Stimulated activated CD4-positive, alpha-beta T cell treated with anti-CD3 and anti-CD28 coated beads, TNF-alpha, amount 100 ng/mL, for 48 hours (primary cell): ENCODE data around the gene ACKR1.

Experiments
- DNase-seq, 3 donors: peaks; one replicate each; pipeline ENCODE4 v3.0.0-alpha.2; 2020; ENCODE audit warnings: low read depth in 3 of 3

Gene ACKR1

GRCh38 chr1:159187033-159187432 lies 17.6 kb upstream of the ACKR1 start:
- DNase-seq = no peak

DNA sequence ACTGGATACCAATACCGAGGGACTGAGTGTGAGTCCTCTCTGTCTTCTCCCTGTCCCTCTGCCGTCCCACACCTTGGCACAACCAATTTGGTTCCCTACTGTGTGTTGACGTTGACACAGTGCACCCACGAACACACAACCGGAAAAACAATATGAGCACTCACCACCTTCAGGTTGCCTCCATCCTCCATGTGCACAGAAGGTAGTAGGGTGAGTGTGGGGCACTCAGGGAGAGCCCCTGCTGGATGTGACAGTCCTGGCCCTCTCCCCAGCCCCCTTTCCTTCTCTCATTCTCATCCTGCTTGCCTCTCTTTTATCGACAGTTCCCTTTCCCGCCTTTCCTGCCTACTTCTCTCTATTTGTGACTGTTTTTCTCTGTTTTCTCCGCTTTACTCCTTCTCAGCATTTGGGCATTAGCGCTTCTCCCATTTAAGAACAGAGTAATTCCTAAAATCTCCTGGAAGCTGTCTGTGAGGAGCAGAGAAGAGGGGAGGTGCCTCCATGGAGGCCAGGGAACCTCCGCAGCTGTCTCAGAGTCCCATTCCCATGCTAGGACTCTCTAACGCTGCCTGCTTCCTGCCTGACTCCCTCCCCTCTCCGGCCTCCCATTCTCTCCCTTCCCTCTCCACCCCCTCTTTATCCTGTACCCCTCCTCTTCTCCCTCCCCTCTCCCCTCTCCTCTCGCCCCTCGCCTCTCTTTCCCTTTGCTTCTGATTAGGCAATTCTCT lies 16.9 kb upstream of the ACKR1 start:
- DNase-seq = no peak

DNA sequence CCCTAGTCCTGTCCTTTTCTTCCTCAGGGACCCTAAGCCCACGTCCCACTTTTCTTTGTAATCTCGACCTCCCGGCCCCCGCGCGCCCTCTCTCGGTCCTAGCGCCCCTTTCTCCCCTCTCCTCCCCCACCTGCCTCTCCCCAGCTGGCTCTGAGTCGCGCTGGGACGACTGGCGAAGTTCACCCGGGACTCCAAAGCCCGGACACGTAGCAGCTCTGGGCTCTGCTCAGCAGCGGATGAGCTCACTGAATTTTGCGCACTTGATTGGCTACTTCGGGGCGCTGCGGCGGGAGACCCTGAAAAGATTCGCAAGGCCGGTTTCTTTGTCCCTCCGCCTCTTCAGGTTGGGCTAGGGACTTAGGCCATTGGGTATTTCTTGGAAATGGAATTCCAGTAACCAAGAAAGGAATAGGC lies 16.3 kb upstream of the ACKR1 start:
- no peak for DNase-seq

DNA sequence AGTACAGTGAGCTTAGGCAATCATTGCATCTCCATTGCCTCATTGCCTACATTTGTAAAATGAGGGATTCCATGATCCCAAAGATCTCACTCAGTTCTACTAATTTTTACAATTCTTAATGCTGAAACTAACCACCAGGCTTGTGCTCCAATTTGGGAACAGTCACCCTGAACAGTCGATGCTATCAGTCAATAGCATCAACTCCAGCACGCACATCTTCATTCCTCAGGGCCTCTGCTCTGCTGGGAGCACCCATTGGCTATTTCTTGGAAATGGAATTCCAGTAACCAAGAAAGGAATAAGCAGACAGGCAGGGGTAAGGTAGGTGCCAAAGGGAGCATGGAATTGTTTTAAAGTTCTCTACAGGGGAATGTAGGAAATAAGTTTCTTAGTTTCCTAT lies 14.2 kb upstream of the ACKR1 start:
- no peak for DNase-seq

- DNase-seq = no peak
Observed at GRCh38 chr1:159196543-159196942, 8.1 kb upstream of the ACKR1 start.

DNA sequence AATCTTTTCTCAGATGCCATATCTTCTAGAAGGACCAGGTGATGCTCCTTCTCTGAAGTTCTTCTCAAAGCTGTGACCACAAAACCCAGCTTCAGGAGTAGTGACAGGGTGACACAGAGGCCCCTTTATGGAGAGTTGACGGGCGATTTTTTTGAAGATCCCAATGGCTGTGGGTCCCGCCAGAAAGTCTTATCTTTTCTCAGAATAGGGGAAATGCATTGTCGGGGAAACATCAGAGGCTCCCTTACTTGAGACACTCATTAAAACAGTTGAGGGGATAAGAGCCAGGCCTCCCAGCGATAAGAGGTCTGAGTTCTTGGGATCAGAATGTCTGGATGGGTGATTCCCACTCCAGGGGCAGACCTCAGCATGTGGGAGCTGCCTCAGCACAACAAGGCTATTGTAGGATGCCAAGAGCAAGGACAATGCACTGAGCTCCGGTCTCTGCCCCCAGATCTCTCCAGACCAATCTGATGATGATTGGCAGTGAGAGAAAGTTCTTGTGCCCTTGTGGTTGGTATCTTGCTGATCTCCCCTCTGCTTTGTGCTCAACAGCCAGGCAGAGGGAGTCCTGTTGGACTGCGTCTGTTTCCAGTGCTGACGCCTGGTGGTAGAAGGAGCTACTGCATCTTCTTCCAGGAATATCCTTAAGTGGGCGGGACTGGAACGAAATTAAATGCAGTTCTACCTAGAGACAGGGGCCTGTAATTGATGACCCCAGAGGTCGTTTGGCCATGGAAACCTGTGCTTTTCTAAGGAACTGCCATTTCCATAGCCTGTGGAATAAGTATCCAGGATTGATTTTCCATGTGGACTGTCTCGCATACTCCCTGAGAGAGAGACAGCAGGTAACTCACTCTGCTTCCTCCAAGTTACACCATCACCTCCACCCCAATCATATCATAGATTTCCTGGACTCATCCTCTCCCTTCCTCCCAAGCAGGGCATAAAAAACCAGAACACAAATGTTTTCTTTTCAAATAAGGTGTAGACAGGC lies 6.8 kb upstream of the ACKR1 start:
- peak; percentile 37 to 49 (median 48) for DNase-seq

DNA sequence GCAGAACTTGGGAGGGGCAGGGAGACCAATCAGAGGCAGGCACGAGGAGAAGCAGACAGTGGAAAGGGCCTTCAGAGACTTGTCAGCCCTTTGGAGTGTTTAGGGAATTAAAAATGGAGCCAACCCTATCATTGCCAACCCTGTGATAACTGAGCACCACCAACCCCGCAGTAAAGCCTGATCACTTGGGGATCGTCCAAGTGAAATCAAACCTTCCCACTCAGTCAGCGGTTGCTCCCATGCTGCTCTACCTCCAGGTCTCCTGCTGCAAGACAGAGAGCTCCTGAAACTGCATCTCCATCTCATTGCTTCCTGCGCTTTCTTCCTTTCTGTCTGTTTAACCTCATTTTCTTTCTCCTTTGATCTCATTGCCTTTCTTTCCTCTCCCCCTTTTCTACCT lies 4.8 kb upstream of the ACKR1 start:
- DNase-seq = no peak

- DNase-seq = no peak
Observed at GRCh38 chr1:159200769-159201168, 3.9 kb upstream of the ACKR1 start.

- DNase-seq = no peak
Observed at GRCh38 chr1:159201642-159202041, 3.0 kb upstream of the ACKR1 start.

- DNase-seq = no peak
Observed at GRCh38 chr1:159203610-159204009, 1.1 kb upstream of the ACKR1 start.

GRCh38 chr1:159205225-159205624 lies 550 bp downstream of the ACKR1 start:
- DNase-seq = no peak

- DNase-seq = no peak
Observed at GRCh38 chr1:159206110-159206509, 1.4 kb downstream of the ACKR1 start.

DNA sequence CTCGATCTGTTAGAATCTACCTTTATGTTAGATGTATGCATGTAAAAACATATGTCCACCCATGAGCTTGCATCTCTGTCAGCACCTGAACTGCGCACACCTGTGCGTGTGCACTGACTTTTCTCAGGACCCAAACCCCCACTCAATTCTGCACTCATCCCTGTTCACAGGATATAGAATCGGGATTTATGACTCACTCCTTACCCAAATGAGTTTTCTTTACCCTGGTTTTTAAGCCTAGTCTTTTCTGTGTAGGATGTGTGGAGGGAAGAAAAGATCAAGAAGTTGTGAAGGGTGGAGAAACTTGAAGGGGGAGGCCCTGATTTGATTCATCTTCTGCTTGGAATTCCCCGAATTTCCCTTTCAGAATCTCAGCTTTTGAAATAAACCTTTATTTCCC lies 2.4 kb downstream of the ACKR1 start:
- DNase-seq = no peak

DNA sequence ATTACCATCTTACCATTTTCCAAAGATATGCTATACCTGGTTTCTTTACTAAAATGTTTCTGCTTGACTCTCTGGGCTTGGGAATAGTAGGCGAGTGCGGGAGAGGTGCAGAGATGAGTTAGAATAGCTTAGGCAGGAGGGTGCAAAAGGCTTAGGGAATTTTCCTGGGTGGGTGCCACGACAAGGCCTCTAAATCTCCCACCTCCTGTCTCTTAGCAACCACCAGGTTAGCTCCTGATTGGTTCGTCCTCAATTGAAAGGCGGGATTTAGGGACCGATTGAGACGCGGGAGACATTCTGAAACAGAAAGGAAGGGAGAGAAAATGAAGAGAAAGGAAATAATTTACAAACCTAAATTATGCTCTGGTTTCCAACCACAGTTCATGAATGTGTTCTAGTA lies 3.1 kb downstream of the ACKR1 start:
- DNase-seq = no peak

- DNase-seq = no peak
Observed at GRCh38 chr1:159208175-159208825, 3.6 kb downstream of the ACKR1 start.

GRCh38 chr1:159209061-159209460 lies 4.4 kb downstream of the ACKR1 start:
- no peak for DNase-seq

DNA sequence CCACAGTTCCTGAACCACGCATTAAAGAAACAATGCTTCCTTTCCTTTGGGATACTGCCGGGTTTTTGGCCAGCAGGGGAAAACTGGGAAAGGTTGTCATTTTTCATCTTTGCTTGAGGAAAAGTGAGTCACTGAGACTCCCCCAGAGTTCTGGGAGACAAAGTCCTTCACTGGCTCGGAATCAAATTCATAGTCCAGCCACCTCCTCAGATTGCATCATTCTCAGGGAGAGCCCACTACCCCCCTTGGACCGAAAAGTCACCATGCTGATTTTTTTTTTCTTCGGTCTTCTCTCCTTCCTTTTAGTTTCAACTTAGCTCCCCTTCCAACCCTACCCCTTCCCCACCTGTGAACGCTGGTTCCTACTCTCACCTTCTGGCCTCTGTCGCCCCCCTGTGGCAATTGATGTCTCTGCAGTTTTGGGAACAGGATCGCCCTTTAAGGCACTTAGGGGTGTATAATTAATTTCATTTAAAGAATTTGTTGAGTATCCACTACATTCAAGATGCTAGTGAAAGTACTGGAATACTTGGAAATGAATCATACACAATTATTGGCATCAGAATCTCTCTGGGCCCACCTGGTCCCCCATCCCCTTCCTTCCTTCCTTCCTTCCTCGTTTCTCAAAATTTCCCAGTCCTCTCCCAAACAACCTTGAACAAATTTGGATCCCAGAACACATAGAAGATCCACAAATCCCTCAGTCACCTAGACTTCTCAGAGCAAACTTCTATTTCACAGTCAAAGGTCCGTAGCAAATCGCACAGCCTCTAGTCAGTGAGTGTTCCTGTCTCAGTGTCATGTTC lies 6.9 kb downstream of the ACKR1 start:
- DNase-seq = peak; percentile 14 to 28 (median 27)

- no peak for DNase-seq
Observed at GRCh38 chr1:159212596-159212995, 7.9 kb downstream of the ACKR1 start.

GRCh38 chr1:159214149-159214760 lies 9.6 kb downstream of the ACKR1 start:
- peak in 2 of 3 donors; percentile 8 to 20 for DNase-seq

DNA sequence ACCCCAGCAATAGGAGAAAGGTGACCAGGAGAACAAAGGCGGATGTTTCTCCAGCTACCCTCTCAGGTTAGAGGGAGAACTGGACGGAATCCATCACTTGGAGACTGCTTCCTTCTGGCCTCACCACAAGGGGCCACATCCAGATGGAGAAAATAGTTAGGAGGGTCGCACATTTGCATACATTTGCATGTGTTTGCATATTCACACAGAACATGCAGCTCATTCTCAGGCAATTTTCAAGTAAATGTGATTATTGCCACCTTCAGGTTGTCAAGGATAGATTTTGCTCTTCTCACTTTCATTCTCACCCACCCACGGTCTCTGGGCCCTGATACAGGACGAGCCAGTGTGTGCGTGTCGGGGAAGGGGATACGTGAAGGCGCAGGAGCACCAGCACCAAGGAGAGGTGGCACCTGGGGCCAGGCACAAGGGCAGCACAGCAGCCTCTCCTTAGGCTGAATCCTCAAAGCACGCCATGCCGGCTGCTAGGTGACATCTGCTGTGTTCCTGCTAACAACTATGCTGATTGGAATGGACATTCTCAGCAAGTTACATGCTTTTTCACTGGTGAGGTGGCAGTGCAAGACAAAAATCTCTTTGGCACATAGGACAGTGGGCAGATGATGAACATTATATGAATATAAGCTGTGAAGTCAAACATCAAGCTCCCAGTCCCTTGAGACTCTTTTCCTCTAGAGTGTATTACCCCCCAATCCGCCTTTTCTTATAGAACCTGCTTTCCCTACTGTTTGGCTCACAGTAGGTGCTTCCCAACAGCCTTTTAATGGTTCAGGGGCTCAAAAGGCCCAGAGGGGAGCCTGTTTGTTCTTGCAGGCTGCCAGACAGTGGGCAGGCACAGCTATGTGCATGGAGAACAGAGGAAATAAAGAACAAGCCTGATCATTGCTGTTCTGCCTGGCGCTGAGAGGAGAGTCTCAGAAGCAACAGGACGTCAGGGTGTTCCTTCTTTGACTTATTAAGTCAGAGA lies 14.3 kb downstream of the ACKR1 start:
- DNase-seq = no peak
